SK-N-SH (cell line): ENCODE data around the gene USP48. TPM values are rescaled to one million over a fixed set of nuclear protein-coding genes. Genes with fewer than 3 reads are reported as not detected.

ENCODE experiments used
- CTCF ChIA-PET: fragments of 300-600, 350-600 bp; formaldehyde crosslinking; extraction: SDS; loops from one replicate; lab custom pipeline; 2021; lab: Yijun Ruan, JAX
- POLR2A ChIA-PET: fragments of 350-600 bp; sonication (Branson Sonifier 250); formaldehyde crosslinking; extraction: SDS; loops from one replicate; lab custom pipeline; 2020; ENCODE audit warnings: antibody characterized with exemption, inconsistent platforms; lab: Yijun Ruan, JAX
- DNase-seq: peaks from one replicate; pipeline ENCODE4 v3.0.0; 2012
- H2AFZ ChIP-seq: fragments of 200-600 bp; sonication (generic); 2 replicates; pipeline ENCODE4 v1.8.1; 2016; ENCODE audit warnings: antibody characterized with exemption, mild to moderate bottlenecking, low read depth
- H3F3A ChIP-seq: fragments of 200-600 bp; sonication (generic); replicated peaks from 2 replicates; pipeline ENCODE3; 2016; ENCODE audit warnings: antibody characterized with exemption, mild to moderate bottlenecking; ENCODE audit not compliant: insufficient read depth
- H3K27ac ChIP-seq, 2 experiments: fragments of 200-500 bp in 1 of 2; fragments of 200-600 bp in 1 of 2; sonication (Bioruptor generic) in 1 of 2; sonication (generic), shearing (Covaris generic) in 1 of 2; 2 replicates each; pipeline versions ENCODE4 v1.5.1 to v1.6.1; 2014 to 2016; ENCODE audit warnings: low read depth in 2 of 2, inconsistent platforms in 1 of 2, low read length in 1 of 2, mild to moderate bottlenecking in 1 of 2, mixed read lengths in 1 of 2
- H3K27me3 ChIP-seq: fragments of 200-600 bp; sonication (generic), shearing (Covaris generic); 2 replicates; pipeline ENCODE4 v1.6.1; 2016; ENCODE audit warnings: mixed run types; ENCODE audit not compliant: insufficient read depth
- H3K36me3 ChIP-seq, 2 experiments: fragments of 200-500 bp in 1 of 2; fragments of 200-600 bp in 1 of 2; sonication (Bioruptor generic) in 1 of 2; sonication (generic) in 1 of 2; replicated peaks in 1 of 2; 2 replicates each; pipeline versions ENCODE3 to v1.5.1; 2014 to 2016; ENCODE audit warnings: low read length in 1 of 2, mild to moderate bottlenecking in 1 of 2; ENCODE audit not compliant: insufficient read depth in 2 of 2, control insufficient read depth in 1 of 2
- H3K4me1 ChIP-seq, 2 experiments: fragments of 200-500 bp in 1 of 2; fragments of 200-600 bp in 1 of 2; sonication (Bioruptor generic) in 1 of 2; sonication (generic), shearing (Covaris generic) in 1 of 2; 2 replicates each; pipeline versions ENCODE4 v1.5.1 to v1.6.1; 2014 to 2016; ENCODE audit warnings: low read depth in 1 of 2, low read length in 1 of 2, mixed run types in 1 of 2; ENCODE audit not compliant: insufficient read depth in 2 of 2, control insufficient read depth in 1 of 2
- H3K4me2 ChIP-seq: fragments of 200-600 bp; sonication (generic), shearing (Covaris generic); 2 replicates; pipeline ENCODE4 v1.6.1; 2017; ENCODE audit warnings: mixed run types
- H3K4me3 ChIP-seq, 2 experiments: fragments of 200-500 bp in 1 of 2; fragments of 200-600 bp in 1 of 2; sonication (Bioruptor generic) in 1 of 2; sonication (generic), shearing (Covaris generic) in 1 of 2; 2 replicates each; pipeline versions ENCODE4 v1.5.1 to v1.8.1; 2014 to 2016; ENCODE audit warnings: low read depth in 2 of 2, inconsistent platforms in 1 of 2, low read length in 1 of 2, mild to moderate bottlenecking in 1 of 2, mixed read lengths in 1 of 2, moderate library complexity in 1 of 2
- H3K79me2 ChIP-seq: fragments of 200-600 bp; sonication (generic); 2 replicates; pipeline ENCODE4 v1.8.1; 2017; ENCODE audit warnings: mild to moderate bottlenecking; ENCODE audit not compliant: insufficient read depth
- H3K9ac ChIP-seq: fragments of 200-600 bp; sonication (generic); 2 replicates; pipeline ENCODE4 v1.6.1; 2017; ENCODE audit warnings: mixed run types
- H3K9me2 ChIP-seq: fragments of 200-600 bp; sonication (generic); 2 replicates; pipeline ENCODE4 v1.6.1; 2017; ENCODE audit warnings: mixed run types
- H3K9me3 ChIP-seq: fragments of 200-600 bp; sonication (generic); 2 replicates; pipeline ENCODE4 v1.6.1; 2017; ENCODE audit warnings: mixed run types, mild to moderate bottlenecking, moderate library complexity
- H4K20me1 ChIP-seq: fragments of 200-600 bp; sonication (generic); 2 replicates; pipeline ENCODE4 v1.6.1; 2017; ENCODE audit warnings: mild to moderate bottlenecking, mixed run types; ENCODE audit not compliant: insufficient read depth
- CTCF ChIP-seq: fragments of 200-600 bp; sonication (generic); IDR thresholded peaks from 2 replicates; pipeline ENCODE4 v1.6.1; 2017; ENCODE audit warnings: antibody characterized with exemption, mild to moderate bottlenecking, moderate library complexity
- ELF1 ChIP-seq: IDR thresholded peaks from 2 replicates; pipeline ENCODE4 v1.4.0; 2012
- MAX ChIP-seq: IDR thresholded peaks from 2 replicates; pipeline ENCODE4 v1.4.0; 2012; ENCODE audit warnings: low read depth
- MXI1 ChIP-seq: IDR thresholded peaks from 2 replicates; pipeline ENCODE4 v1.6.1; 2012; ENCODE audit warnings: mild to moderate bottlenecking, low read depth, low read length, improper control_type of control experiment
- NRF1 ChIP-seq: IDR thresholded peaks from 2 replicates; pipeline ENCODE4 v1.6.1; 2012; ENCODE audit warnings: low read depth, mild to moderate bottlenecking, low read length
- RAD21 ChIP-seq: IDR thresholded peaks from 2 replicates; pipeline ENCODE4 v1.6.1; 2012; ENCODE audit warnings: mild to moderate bottlenecking, low read length
- REST ChIP-seq: IDR thresholded peaks from 2 replicates; pipeline ENCODE4 v1.6.1; 2012; ENCODE audit warnings: mild to moderate bottlenecking, low read depth, low read length, moderate library complexity
- TAF1 ChIP-seq: IDR thresholded peaks from 2 replicates; pipeline ENCODE4 v1.6.1; 2012; ENCODE audit warnings: low read depth, mild to moderate bottlenecking, low read length, moderate library complexity, borderline replicate concordance
- TCF12 ChIP-seq: IDR thresholded peaks from 2 replicates; pipeline ENCODE4 v1.4.0; 2012
- TEAD4 ChIP-seq: IDR thresholded peaks from 2 replicates; pipeline ENCODE4 v1.4.0; 2012; ENCODE audit warnings: mild to moderate bottlenecking, borderline replicate concordance; ENCODE audit not compliant: insufficient read depth
- USF1 ChIP-seq: IDR thresholded peaks from 2 replicates; pipeline ENCODE4 v1.4.0; 2012; ENCODE audit warnings: low read depth, borderline replicate concordance
- ZBTB33 ChIP-seq: IDR thresholded peaks from 2 replicates; pipeline ENCODE4 v1.4.0; 2012; ENCODE audit warnings: low read depth, borderline replicate concordance
- WGBS: methylation state at CpG from one replicate; pipeline ENCODE4 v1.1.6; 2017; ENCODE audit warnings: low lambda C conversion rate; 5-methylcytosine and 5-hydroxymethylcytosine counted together
- polyA plus RNA-seq, 3 experiments: library from polyadenylated mRNA; depleted of rRNA; stranded (reverse); fragments of >200 nt; gene quantifications; 2 replicates each; pipeline ENCODE4 v1.2.3, GENCODE V29; 2012

Gene USP48
- polyA plus RNA-seq, 1 of the 3 experiments (the other 2 are of a cell fraction), result 13.6 TPM

GRCh38 chr1:21685946-21686678 is 96.8 kb downstream of the USP48 start:
- Histone ChIP-seq H3F3A (no peaks in the 10 kb centered on the region), H3K9me2 (no peaks in the 10 kb centered on the region), H3K9ac (no peak overlapping the region), H3K27me3 (no peaks in the 10 kb centered on the region), H4K20me1 (no peaks in the 10 kb centered on the region), H2AFZ (no peak overlapping the region), H3K4me3 (no peak overlapping the region), H3K79me2 (no peaks in the 10 kb centered on the region), H3K4me1 (peaks cover 0 to under 1% of the 10 kb centered on the region in 2 experiments; a peak in 1 of 4 replicates), H3K27ac (no peak overlapping the region), H3K9me3 (no peaks in the 10 kb centered on the region), H3K36me3 (peaks cover 33 to 70% of the 10 kb centered on the region in 2 experiments), H3K4me2 (no peak overlapping the region)
- CTCF ChIA-PET, result interaction anchor here (1.6 kb wide), 1 partner anchor 17 kb away, joined by 5 read pairs; no protein-coding TSS in a partner anchor
- no peak for TF ChIP-seq RAD21
- no peak for TF ChIP-seq CTCF
- DNase-seq, result no peak
- 88% methylated on average over 4 of the region's 4 CpGs for WGBS
- POLR2A ChIA-PET, result no interaction called here

GRCh38 chr1:21681426-21681825 is 101.5 kb downstream of the USP48 start:
- POLR2A ChIA-PET, result no interaction called here
- H3K4me2 ChIP-seq, result no peak overlapping the region

More at GRCh38 chr1:21681426-21681825, 101.5 kb downstream of the USP48 start:
- H3K27me3 ChIP-seq, result no peaks in the 10 kb centered on the region
- no peaks in the 10 kb centered on the region for H3K9me2 ChIP-seq
- H3K9ac ChIP-seq, result no peak overlapping the region
- TF ChIP-seq USF1 (no peak), REST (no peak), TEAD4 (no peak), MXI1 (no peak), TCF12 (no peak), TAF1 (no peak), ELF1 (no peak), RAD21 (no peak), ZBTB33 (no peak), MAX (no peak), NRF1 (no peak)
- H3K27ac ChIP-seq, result no peak overlapping the region
- H3K79me2 ChIP-seq, result no peaks in the 10 kb centered on the region
- no peaks in the 10 kb centered on the region for H4K20me1 ChIP-seq
- H2AFZ ChIP-seq, result no peak overlapping the region
- H3K4me3 ChIP-seq, result no peak overlapping the region
- peaks cover 0 to 5% of the 10 kb centered on the region in 2 experiments; a peak in 2 of 4 replicates for H3K4me1 ChIP-seq
- CTCF ChIA-PET, result interaction anchor here (1.0 kb wide), 1 partner anchor 22 kb away, joined by 3 read pairs; no protein-coding TSS in a partner anchor
- 97% methylated on average over 9 of the region's 9 CpGs for WGBS
- H3K36me3 ChIP-seq, result peaks cover 32 to 53% of the 10 kb centered on the region in 2 experiments
- H3F3A ChIP-seq, result peaks cover 7% of the 10 kb centered on the region
- no peaks in the 10 kb centered on the region for H3K9me3 ChIP-seq
- DNase-seq, result no peak
